Measurements from ENCODE around the gene C4orf46.

DNA sequence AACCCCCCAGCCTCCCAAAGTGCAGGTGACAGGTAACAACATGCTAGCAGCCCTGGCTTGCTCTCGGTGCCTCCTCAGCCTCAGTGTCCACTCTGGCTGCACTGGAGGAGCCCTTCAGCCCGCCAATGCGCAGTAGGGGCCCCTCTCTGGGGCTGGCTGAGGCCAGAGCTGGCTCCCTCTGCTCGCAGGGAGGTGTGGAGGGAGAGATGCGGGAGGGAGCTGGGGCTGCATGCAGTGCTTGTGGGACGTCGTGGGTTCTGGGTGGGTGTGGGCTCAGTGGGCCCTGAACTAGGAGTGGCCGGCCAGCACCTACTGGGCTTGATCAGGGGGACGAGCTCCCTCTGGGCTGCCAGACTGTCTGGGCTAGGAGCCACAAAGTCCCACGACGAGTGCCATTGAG is 14.4 kb downstream of the C4orf46 start:
- TF ChIP-seq, protein P1, sequence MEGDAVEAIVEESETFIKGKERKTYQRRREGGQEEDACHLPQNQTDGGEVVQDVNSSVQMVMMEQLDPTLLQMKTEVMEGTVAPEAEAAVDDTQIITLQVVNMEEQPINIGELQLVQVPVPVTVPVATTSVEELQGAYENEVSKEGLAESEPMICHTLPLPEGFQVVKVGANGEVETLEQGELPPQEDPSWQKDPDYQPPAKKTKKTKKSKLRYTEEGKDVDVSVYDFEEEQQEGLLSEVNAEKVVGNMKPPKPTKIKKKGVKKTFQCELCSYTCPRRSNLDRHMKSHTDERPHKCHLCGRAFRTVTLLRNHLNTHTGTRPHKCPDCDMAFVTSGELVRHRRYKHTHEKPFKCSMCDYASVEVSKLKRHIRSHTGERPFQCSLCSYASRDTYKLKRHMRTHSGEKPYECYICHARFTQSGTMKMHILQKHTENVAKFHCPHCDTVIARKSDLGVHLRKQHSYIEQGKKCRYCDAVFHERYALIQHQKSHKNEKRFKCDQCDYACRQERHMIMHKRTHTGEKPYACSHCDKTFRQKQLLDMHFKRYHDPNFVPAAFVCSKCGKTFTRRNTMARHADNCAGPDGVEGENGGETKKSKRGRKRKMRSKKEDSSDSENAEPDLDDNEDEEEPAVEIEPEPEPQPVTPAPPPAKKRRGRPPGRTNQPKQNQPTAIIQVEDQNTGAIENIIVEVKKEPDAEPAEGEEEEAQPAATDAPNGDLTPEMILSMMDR (IDR thresholded peaks at IDR 0.05; ENCODE audit: poor library complexity, severe bottlenecking): no peak
- no peak for TF ChIP-seq EP300 (conservative IDR thresholded peaks at IDR 0.05; ENCODE audit: poor library complexity, severe bottlenecking)
